H1 (cell line): ENCODE measurements around the gene CD248. TPM values are rescaled to one million over a fixed set of nuclear protein-coding genes. Genes with fewer than 3 reads are reported as not detected.

Source experiments
- CTCF ChIA-PET: fragments of 300-600 bp; sonication (Branson Sonifier 250); formaldehyde crosslinking; loops from one replicate; lab custom pipeline; 2021; ENCODE audit not compliant: partially characterized antibody; lab: Charles Lee
- POLR2A ChIA-PET: fragments of 300-600 bp; sonication (Branson Sonifier 250); formaldehyde crosslinking; loops from one replicate; lab custom pipeline; 2021; ENCODE audit warnings: inconsistent platforms; ENCODE audit not compliant: partially characterized antibody; lab: Charles Lee
- DNase-seq, 2 experiments: peaks; one replicate each; pipeline versions ENCODE4 v3.0.0 to v3.0.0-alpha.2; 2010 to 2022; ENCODE audit warnings: low spot score in 2 of 2, low read depth in 1 of 2, mixed read lengths in 1 of 2
- FAIRE-seq: peaks from 2 replicates; lab custom pipeline; 2011; peaks lifted over from hg19 to GRCh38; lab: Jason Lieb, UNC
- H2AFZ ChIP-seq: 2 replicates; pipeline ENCODE4 v1.8.1; 2012; ENCODE audit warnings: low read length, inconsistent platforms
- H2AK5ac ChIP-seq: 2 replicates; pipeline ENCODE4 v1.6.1; 2013; ENCODE audit warnings: low read depth, low read length
- H2BK120ac ChIP-seq: replicated peaks from 2 replicates; pipeline ENCODE3; 2013; ENCODE audit warnings: low read depth, low read length, inconsistent platforms
- H2BK12ac ChIP-seq: 2 replicates; pipeline ENCODE4 v1.6.1; 2013; ENCODE audit warnings: low read depth, low read length
- H2BK15ac ChIP-seq: 2 replicates; pipeline ENCODE4 v1.6.1; 2013; ENCODE audit warnings: low read length
- H2BK20ac ChIP-seq: 2 replicates; pipeline ENCODE4 v1.6.1; 2013; ENCODE audit warnings: low read length
- H2BK5ac ChIP-seq: 2 replicates; pipeline ENCODE4 v1.6.1; 2013; ENCODE audit warnings: low read depth, low read length
- H3K14ac ChIP-seq: 2 replicates; pipeline ENCODE4 v1.6.1; 2013; ENCODE audit warnings: inconsistent platforms; ENCODE audit not compliant: insufficient read length
- H3K18ac ChIP-seq: 2 replicates; pipeline ENCODE4 v1.6.1; 2013; ENCODE audit warnings: low read length; ENCODE audit errors: extremely low read depth
- H3K23ac ChIP-seq: 2 replicates; pipeline ENCODE4 v1.6.1; 2013; ENCODE audit warnings: inconsistent platforms; ENCODE audit not compliant: insufficient read length
- H3K23me2 ChIP-seq: 2 replicates; pipeline ENCODE4 v1.6.1; 2013; ENCODE audit warnings: low read depth, low read length
- H3K27ac ChIP-seq: 2 replicates; pipeline ENCODE4 v1.6.1; 2011; ENCODE audit warnings: low read depth, low read length, inconsistent platforms
- H3K27me3 ChIP-seq, 4 experiments: replicated peaks in 1 of 4; 1 replicate in 1 of 4; 2 replicates in 3 of 4; pipeline versions ENCODE4 v1.6.1 to v1.8.1; 2011 to 2013; ENCODE audit warnings: low read length in 3 of 4, mild to moderate bottlenecking in 3 of 4, inconsistent platforms in 2 of 4, mixed read lengths in 2 of 4, moderate library complexity in 1 of 4; ENCODE audit not compliant: control insufficient read depth in 3 of 4, insufficient read depth in 3 of 4; ENCODE audit errors: extremely low read depth in 1 of 4
- H3K36me3 ChIP-seq, 4 experiments: 2 replicates each; pipeline versions ENCODE4 v1.6.1 to v1.8.1; 2011 to 2013; ENCODE audit warnings: mild to moderate bottlenecking in 4 of 4, low read length in 3 of 4, moderate library complexity in 2 of 4, control low read depth in 1 of 4, inconsistent platforms in 1 of 4; ENCODE audit not compliant: insufficient read depth in 4 of 4, control insufficient read depth in 2 of 4
- H3K4ac ChIP-seq: replicated peaks from 2 replicates; pipeline ENCODE3; 2013; ENCODE audit warnings: low read length, low read depth, mixed read lengths, inconsistent platforms; ENCODE audit not compliant: insufficient read length
- H3K4me1 ChIP-seq, 4 experiments: replicated peaks in 1 of 4; 1 replicate in 1 of 4; 2 replicates in 3 of 4; pipeline versions ENCODE4 v1.6.1 to v1.8.1; 2011 to 2013; ENCODE audit warnings: low read length in 3 of 4, inconsistent platforms in 2 of 4, mixed read lengths in 1 of 4; ENCODE audit not compliant: insufficient read depth in 4 of 4, control insufficient read depth in 3 of 4
- H3K4me2 ChIP-seq, 2 experiments: 2 replicates each; pipeline versions ENCODE4 v1.6.1 to v1.8.1; 2011 to 2013; ENCODE audit warnings: low read depth in 2 of 2, low read length in 2 of 2, control low read depth in 1 of 2, inconsistent platforms in 1 of 2, mild to moderate bottlenecking in 1 of 2; ENCODE audit not compliant: insufficient read depth in 1 of 2
- H3K4me3 ChIP-seq, 4 experiments: fragments of 200-600, 300-600 bp in 1 of 4; sonication (generic), shearing (Covaris generic), sonication (Bioruptor Twin) in 1 of 4; 2 replicates each; pipeline versions ENCODE4 v1.5.1 to v1.8.1; 2011 to 2016; ENCODE audit warnings: low read length in 4 of 4, low read depth in 3 of 4, control low read depth in 2 of 4, inconsistent platforms in 2 of 4, mild to moderate bottlenecking in 2 of 4, mixed read lengths in 1 of 4, moderate library complexity in 1 of 4; ENCODE audit not compliant: insufficient read depth in 2 of 4; ENCODE audit errors: extremely low read depth in 1 of 4
- H3K56ac ChIP-seq: replicated peaks from 2 replicates; pipeline ENCODE3; 2013; ENCODE audit warnings: low read depth, mild to moderate bottlenecking, mixed read lengths, low read length, inconsistent platforms; ENCODE audit not compliant: insufficient read length
- H3K79me1 ChIP-seq: 2 replicates; pipeline ENCODE4 v1.6.1; 2013; ENCODE audit warnings: low read depth, low read length, control low read depth
- H3K79me2 ChIP-seq, 2 experiments: 2 replicates each; pipeline versions ENCODE4 v1.6.1 to v1.8.1; 2012 to 2013; ENCODE audit warnings: low read length in 2 of 2, mild to moderate bottlenecking in 2 of 2, inconsistent platforms in 1 of 2; ENCODE audit not compliant: insufficient read depth in 2 of 2, control insufficient read depth in 1 of 2
- H3K9ac ChIP-seq, 4 experiments: replicated peaks in 1 of 4; 1 replicate in 1 of 4; 2 replicates in 3 of 4; pipeline versions ENCODE4 v1.6.1 to v1.8.1; 2011 to 2013; ENCODE audit warnings: low read depth in 3 of 4, low read length in 3 of 4, control low read depth in 2 of 4, mild to moderate bottlenecking in 2 of 4, moderate library complexity in 2 of 4, inconsistent platforms in 1 of 4; ENCODE audit errors: extremely low read depth in 1 of 4
- H3K9me3 ChIP-seq, 2 experiments: 2 replicates each; pipeline versions ENCODE4 v1.6.1 to v1.8.1; 2012 to 2013; ENCODE audit warnings: mild to moderate bottlenecking in 2 of 2, moderate library complexity in 2 of 2, control low read depth in 1 of 2, inconsistent platforms in 1 of 2, low read depth in 1 of 2, low read length in 1 of 2, mixed read lengths in 1 of 2; ENCODE audit not compliant: insufficient read depth in 2 of 2
- H4K20me1 ChIP-seq, 2 experiments: replicated peaks in 1 of 2; 2 replicates each; pipeline versions ENCODE3 to v1.8.1; 2011 to 2013; ENCODE audit warnings: inconsistent platforms in 2 of 2, low read length in 2 of 2, mild to moderate bottlenecking in 1 of 2; ENCODE audit not compliant: insufficient read depth in 2 of 2, control insufficient read depth in 1 of 2
- H4K5ac ChIP-seq: 2 replicates; pipeline ENCODE4 v1.6.1; 2013; ENCODE audit warnings: low read length, low read depth, mixed read lengths, inconsistent platforms; ENCODE audit not compliant: insufficient read length
- H4K8ac ChIP-seq: 2 replicates; pipeline ENCODE4 v1.8.0; 2013; ENCODE audit warnings: mild to moderate bottlenecking, moderate library complexity, low read length, inconsistent platforms; ENCODE audit not compliant: insufficient read depth; ENCODE audit errors: extremely low read depth
- H4K91ac ChIP-seq: replicated peaks from 2 replicates; pipeline ENCODE3; 2013; ENCODE audit warnings: low read length, mixed read lengths, inconsistent platforms; ENCODE audit not compliant: insufficient read length
- CTBP2 ChIP-seq: IDR thresholded peaks from 2 replicates; pipeline ENCODE4 v1.7.0; 2011; ENCODE audit warnings: borderline replicate concordance, mild to moderate bottlenecking, moderate library complexity, mixed read lengths, low read length; ENCODE audit not compliant: insufficient read depth, insufficient read length
- GABPA ChIP-seq: IDR thresholded peaks from 2 replicates; pipeline ENCODE4 v1.6.1; 2011; ENCODE audit warnings: mild to moderate bottlenecking, low read length, moderate library complexity, borderline replicate concordance; ENCODE audit not compliant: insufficient read depth
- JUND ChIP-seq: IDR thresholded peaks from 2 replicates; pipeline ENCODE4 v1.6.1; 2011; ENCODE audit warnings: mild to moderate bottlenecking, improper control_type of control experiment, low read length
- SIN3A ChIP-seq, 2 experiments: IDR thresholded peaks in 1 of 2; conservative IDR thresholded peaks in 1 of 2; 2 replicates each; pipeline ENCODE4 v1.6.1; 2011 to 2012; ENCODE audit warnings: low read length in 2 of 2, improper control_type of control experiment in 1 of 2, low read depth in 1 of 2, mild to moderate bottlenecking in 1 of 2
- WGBS, 2 experiments: shearing (Covaris generic) in 1 of 2; methylation state at CpG; one replicate each; pipeline versions ENCODE4 v1.1.6 to v1.1.7; 2013 to 2015; ENCODE audit warnings: low lambda C conversion rate in 2 of 2, mixed read lengths in 2 of 2, inconsistent platforms in 1 of 2, low coverage in 1 of 2, missing lambda C conversion rate in 1 of 2; ENCODE audit not compliant: insufficient replicate concordance in 2 of 2, insufficient coverage in 1 of 2, insufficient read length in 1 of 2; ENCODE audit errors: extremely low coverage in 1 of 2, missing lambda C conversion rate in 1 of 2; 5-methylcytosine and 5-hydroxymethylcytosine counted together
- long read RNA-seq, 2 experiments: library from RNA in 1 of 2; library from capped mRNA in 1 of 2; stranded (forward); transcript quantifications; one replicate each; pipeline ENCODE4 v2.0.0, GENCODE V29; 2021; ENCODE audit warnings: inconsistent platforms in 1 of 2
- polyA minus RNA-seq, 3 experiments: library from RNA; depleted of rRNA, polyadenylated mRNA; stranded (reverse); fragments of >200 nt; gene quantifications; 1 replicate in 2 of 3; 2 replicates in 1 of 3; pipeline ENCODE4 v1.2.3, GENCODE V29; 2011
- polyA plus RNA-seq, 7 experiments: library from polyadenylated mRNA; depleted of rRNA in 3 of 7; stranded (reverse) in 5 of 7; unstranded in 2 of 7; fragments of >200 nt in 5 of 7; fragments of 200-250 nt in 2 of 7; gene quantifications; 1 replicate in 5 of 7; 2 replicates in 1 of 7; 4 replicates in 1 of 7; pipeline versions ENCODE4 v1.2.1 to v1.2.3, GENCODE V29; 2011 to 2013; ENCODE audit warnings: missing spikeins in 2 of 7, mixed read lengths in 2 of 7
- total RNA-seq: library from RNA; stranded (reverse); fragmentation: NEBNext Ultra II Directional; extraction: Animal tissue kit (Norgen Biotek cat#: 25700); gene quantifications from 2 replicates; pipeline ENCODE4 v1.2.1, GENCODE V29; 2021

CD248 gene
- 3.7 and 3.9 TPM in 2 replicates for total RNA-seq
- polyA plus RNA-seq (2011; rRNA removed): 2.7 and 4.6 TPM in 2 replicates
- 0.84 TPM for polyA plus RNA-seq (2011; cell fraction: cytosol; rRNA removed)
- 3.0 TPM for polyA plus RNA-seq (2011; cell fraction: nucleus; rRNA removed)
- 1.9 to 3.4 TPM (median 2.7 TPM) in 4 replicates for polyA plus RNA-seq (2012, experiment 1 of 2)
- polyA plus RNA-seq (2012, experiment 2 of 2): 2.8 TPM
- polyA plus RNA-seq (2013, experiment 1 of 2): 11.9 TPM
- 11.8 TPM for polyA plus RNA-seq (2013, experiment 2 of 2)
- polyA minus RNA-seq (2011; rRNA and poly(A)+ RNA removed): 0.61 and 0.95 TPM in 2 replicates
- polyA minus RNA-seq (2011; cell fraction: cytosol; rRNA and poly(A)+ RNA removed): 1.5 TPM
- 1.5 TPM for polyA minus RNA-seq (2011; cell fraction: nucleus; rRNA and poly(A)+ RNA removed)
- long read RNA-seq, experiment 1, transcript CD248-201 (1 exons, 2,558 nt): major isoform, 6 of 6 reads
- long read RNA-seq, experiment 1, partial matches to known transcripts: 0 of 6 reads
- long read RNA-seq, experiment 1, other reads (novel, unspliced or antisense): 0 of 6 reads
- long read RNA-seq, experiment 2: 0 reads

- Histone ChIP-seq H3K56ac (peak within 1 kb of the TSS; percentile 7), H4K8ac (peak within 1 kb of the TSS; percentile 71), H3K9ac (peak within 1 kb of the TSS in 2 of 4 experiments; percentile 22 to 39; a peak in 3 of 7 replicates), H3K27ac (peak within 1 kb of the TSS; percentile 32; the same call in 1 of the 2 replicates), H4K20me1 (no peaks in the 10 kb centered on the region), H2BK15ac (peak within 1 kb of the TSS; percentile 92), H3K9me3 (no peaks in the 10 kb centered on the region), H3K14ac (no peak within 1 kb of the TSS), H3K23ac (no peak within 1 kb of the TSS), H3K79me1 (no peaks in the 10 kb centered on the region), H2BK5ac (peak within 1 kb of the TSS; percentile 85), H2AFZ (no peak within 1 kb of the TSS), H3K36me3 (no peaks in the 10 kb centered on the region), H2BK20ac (peak within 1 kb of the TSS; percentile 93), H3K4ac (peak within 1 kb of the TSS; percentile 95), H4K91ac (peak within 1 kb of the TSS; percentile 98), H3K79me2 (no peaks in the 10 kb centered on the region), H2BK120ac (peak within 1 kb of the TSS; percentile 78), H3K4me3 (peak within 1 kb of the TSS in 1 of 4 experiments; percentile 40; a peak in 1 of 8 replicates), H3K23me2 (peaks cover 9% of the 10 kb centered on the region), H2BK12ac (peak within 1 kb of the TSS; percentile 98), H3K4me1 (peaks cover 9 to 28% (median 20%) of the 10 kb centered on the region in 4 experiments), H4K5ac (peak within 1 kb of the TSS; percentile 5), H3K18ac (peak within 1 kb of the TSS; percentile 78), H2AK5ac (peak within 1 kb of the TSS; percentile 90; the same call in 1 of the 2 replicates), H3K27me3 (peaks cover 0 to 5% (median 0%) of the 10 kb centered on the region in 4 experiments; a peak in 3 of 7 replicates), H3K4me2 (peak within 1 kb of the TSS; percentile 49 to 69)
- WGBS, 2 experiments: 37% methylated on average over 12 of the region's 29 CpGs; no CpG with 5 or more reads in 1 of the 2 experiments
- CTCF ChIA-PET: interaction anchor here (0.7 to 11.7 kb wide), 9 partner anchors 10 to 105 kb away, joined by 3 to 242 read pairs (median 5); partner anchors contain the start of gene RIN1
- FAIRE-seq (no peak), DNase-seq (no peak)
- POLR2A ChIA-PET: interaction anchor here (0.8 to 3.5 kb wide), 12 partner anchors 10 to 122 kb away, joined by 3 to 19 read pairs (median 6); partner anchors contain the start of genes BRMS1, MRPL11, RIN1 and YIF1A
- TF ChIP-seq SIN3A (conservative IDR thresholded peaks at IDR 0.05 in 1 of 2, IDR thresholded peaks at IDR 0.05 in 1 of 2; ENCODE audit: low read depth in 1 of 2, low read length in 2 of 2) (no peak), JUND (no peak), CTBP2 (peak; percentile 40), GABPA (0 out of 2 replicates have a peak, but pooled peaks have one; percentile 22)
Measured at GRCh38 chr11:66316849-66317251, at the start of gene CD248. CD248 (minus strand) TSS chr11:66317044; CDS start chr11:66317027, 17 bp downstream.
